ENCODE measurements around the gene MOCS3. TPM values are rescaled to one million over a fixed set of nuclear protein-coding genes. Genes with fewer than 3 reads are reported as not detected.

The MOCS3 gene
- total and polyA plus RNA-seq, 10 of the 15 experiments (the other 5 are each of a cell fraction or from before 2014, with no cell fraction given), result 0.87 to 5.9 (median 3.6) TPM

GRCh38 chr20:50931306-50932015, 27.2 kb upstream of the MOCS3 start, which contains the start of gene ADNP (continued):
- TF ChIP-seq MLLT1 (IDR thresholded peaks at IDR 0.05) (peak; percentile 66; the same call in 1 of the 2 replicates), TCF3 (IDR thresholded peaks at IDR 0.05; ENCODE audit: borderline replicate concordance, insufficient read depth, low read depth, low read length) (peak; percentile 98), CBX3 (IDR thresholded peaks at IDR 0.05; ENCODE audit: borderline replicate concordance, low read depth) (no peak), MEF2B (IDR thresholded peaks at IDR 0.05; ENCODE audit: partially characterized antibody, poor library complexity, severe bottlenecking) (peak; percentile 74), STAT1 (conservative IDR thresholded peaks at IDR 0.05) (peak; percentile 93), PBX3 (IDR thresholded peaks at IDR 0.05; ENCODE audit: insufficient replicate concordance, low read depth, low read length) (peak; percentile 89), EGR1 (IDR thresholded peaks at IDR 0.05; ENCODE audit: borderline replicate concordance in 1 of 2, low read depth in 2 of 2, low read length in 2 of 2) (peak in 1 of 2 experiments; percentile 73; a peak in 2 of 3 replicates), SMAD1 (IDR thresholded peaks at IDR 0.05; ENCODE audit: low read depth, partially characterized antibody) (peak; percentile 24), MXI1 (IDR thresholded peaks at IDR 0.05; ENCODE audit: low read depth, low read length) (peak; percentile 73; the same call in 1 of the 2 replicates), CHD4 (IDR thresholded peaks at IDR 0.05) (no peak), RB1 (IDR thresholded peaks at IDR 0.05; ENCODE audit: borderline replicate concordance) (peak; percentile 90; the same call in 1 of the 2 replicates), MYB (IDR thresholded peaks at IDR 0.05; ENCODE audit: borderline replicate concordance, low read depth, low read length) (0 out of 2 replicates have a peak, but pooled peaks have one; percentile 14), SPI1 (IDR thresholded peaks at IDR 0.05; ENCODE audit: borderline replicate concordance, insufficient read depth, low read depth, low read length) (peak; percentile 63; the same call in 1 of the 2 replicates), NRF1 (conservative IDR thresholded peaks at IDR 0.05; ENCODE audit: low read depth, low read length) (no peak), E2F4 (IDR thresholded peaks at IDR 0.05; ENCODE audit: low read depth, low read length) (peak; percentile 61; the same call in 1 of the 2 replicates), ZNF24 (IDR thresholded peaks at IDR 0.05) (no peak), SREBF2 (IDR thresholded peaks at IDR 0.05; ENCODE audit: low read length) (no peak), USF1 (IDR thresholded peaks at IDR 0.05; ENCODE audit: borderline replicate concordance, extremely low read length, insufficient read depth, low read depth, low read length) (peak; percentile 89), ZBTB4 (CRISPR knock-in tag; IDR thresholded peaks at IDR 0.05) (peak; percentile 43; the same call in 1 of the 2 replicates), ZNF274 (IDR thresholded peaks at IDR 0.05; ENCODE audit: insufficient read depth, insufficient read length) (no peak)
